Measurements from ENCODE around the gene GSC.

DNA sequence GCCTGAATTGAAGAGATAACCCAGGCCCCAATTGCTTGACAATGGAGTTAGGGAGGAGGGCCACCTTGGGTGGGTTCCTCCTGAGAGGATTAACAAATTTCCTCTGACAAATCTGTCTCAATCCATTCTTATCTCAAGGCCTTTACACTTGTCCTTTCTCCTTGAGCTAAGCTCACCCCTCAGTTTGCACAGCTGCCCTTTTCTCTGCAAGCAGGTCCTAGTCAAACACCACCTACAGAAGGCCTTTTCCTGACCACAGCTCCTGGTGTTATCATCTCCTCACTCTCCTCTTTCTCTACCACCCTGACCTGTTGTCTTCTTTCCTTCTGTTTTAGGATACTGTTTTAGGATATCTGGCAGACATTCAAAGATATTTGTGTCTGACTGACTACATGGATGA, 26.4 kb upstream of the GSC start:
- TF ChIP-seq, protein P1, sequence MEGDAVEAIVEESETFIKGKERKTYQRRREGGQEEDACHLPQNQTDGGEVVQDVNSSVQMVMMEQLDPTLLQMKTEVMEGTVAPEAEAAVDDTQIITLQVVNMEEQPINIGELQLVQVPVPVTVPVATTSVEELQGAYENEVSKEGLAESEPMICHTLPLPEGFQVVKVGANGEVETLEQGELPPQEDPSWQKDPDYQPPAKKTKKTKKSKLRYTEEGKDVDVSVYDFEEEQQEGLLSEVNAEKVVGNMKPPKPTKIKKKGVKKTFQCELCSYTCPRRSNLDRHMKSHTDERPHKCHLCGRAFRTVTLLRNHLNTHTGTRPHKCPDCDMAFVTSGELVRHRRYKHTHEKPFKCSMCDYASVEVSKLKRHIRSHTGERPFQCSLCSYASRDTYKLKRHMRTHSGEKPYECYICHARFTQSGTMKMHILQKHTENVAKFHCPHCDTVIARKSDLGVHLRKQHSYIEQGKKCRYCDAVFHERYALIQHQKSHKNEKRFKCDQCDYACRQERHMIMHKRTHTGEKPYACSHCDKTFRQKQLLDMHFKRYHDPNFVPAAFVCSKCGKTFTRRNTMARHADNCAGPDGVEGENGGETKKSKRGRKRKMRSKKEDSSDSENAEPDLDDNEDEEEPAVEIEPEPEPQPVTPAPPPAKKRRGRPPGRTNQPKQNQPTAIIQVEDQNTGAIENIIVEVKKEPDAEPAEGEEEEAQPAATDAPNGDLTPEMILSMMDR (IDR thresholded peaks at IDR 0.05; ENCODE audit: extremely low read depth in 1 of 2, insufficient read depth in 1 of 2, low read depth in 1 of 2, low read length in 2 of 2): no peak
- no peak for TF ChIP-seq JUN (IDR thresholded peaks at IDR 0.05; ENCODE audit: borderline replicate concordance, insufficient read depth, insufficient read length, low read depth)
- TF ChIP-seq POLR2A (IDR thresholded peaks at IDR 0.05; ENCODE audit: low read depth, low read length): no peak
- TF ChIP-seq, protein P2, sequence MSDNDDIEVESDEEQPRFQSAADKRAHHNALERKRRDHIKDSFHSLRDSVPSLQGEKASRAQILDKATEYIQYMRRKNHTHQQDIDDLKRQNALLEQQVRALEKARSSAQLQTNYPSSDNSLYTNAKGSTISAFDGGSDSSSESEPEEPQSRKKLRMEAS (IDR thresholded peaks at IDR 0.05; ENCODE audit: insufficient read depth, insufficient read length): no peak
- TF ChIP-seq EZH2 (IDR thresholded peaks at IDR 0.05; ENCODE audit: borderline replicate concordance, low read depth, low read length, severe bottlenecking): no peak
- TF ChIP-seq MYC (IDR thresholded peaks at IDR 0.05; ENCODE audit: low read depth, low read length): no peak
- no peak for TF ChIP-seq POLR2AphosphoS5 (IDR thresholded peaks at IDR 0.05; ENCODE audit: insufficient read depth, low read depth, low read length)
- no peak for TF ChIP-seq FOS (IDR thresholded peaks at IDR 0.05; ENCODE audit: borderline replicate concordance, insufficient read depth, low read length)
- TF ChIP-seq GATA2 (IDR thresholded peaks at IDR 0.05; ENCODE audit: insufficient read depth, insufficient read length, low read depth, low read length): no peak

Measured in endothelial cell of umbilical vein (primary cell).